Hematopoietic multipotent progenitor cell (in vitro differentiated cells): ENCODE results near the gene FAXC. TPM values are rescaled to one million over a fixed set of nuclear protein-coding genes. Genes with fewer than 3 reads are reported as not detected.
"Not testable (repeated sequence)": the region's sequence is repeated elsewhere in the genome, so short reads cannot be mapped to it uniquely, and the experiment has no call there.

ENCODE experiments used
- DNase-seq, 3 donors: peaks; one replicate each; pipeline ENCODE4 v3.0.0-alpha.2; 2011 to 2015; ENCODE audit warnings: low read depth in 2 of 3, low spot score in 2 of 3
- total RNA-seq: library from RNA; depleted of rRNA; stranded (reverse); fragments of >200 nt; gene quantifications from one replicate; pipeline ENCODE4 v1.2.3, GENCODE V29; 2012

FAXC gene
- total RNA-seq, 1 donor, result under 0.01 TPM

GRCh38 chr6:99344289-99344688 lies 5.2 kb downstream of the FAXC start:
- DNase-seq, result no peak

GRCh38 chr6:99341862-99342455 lies 7.5 kb downstream of the FAXC start:
- no peak for DNase-seq

DNA sequence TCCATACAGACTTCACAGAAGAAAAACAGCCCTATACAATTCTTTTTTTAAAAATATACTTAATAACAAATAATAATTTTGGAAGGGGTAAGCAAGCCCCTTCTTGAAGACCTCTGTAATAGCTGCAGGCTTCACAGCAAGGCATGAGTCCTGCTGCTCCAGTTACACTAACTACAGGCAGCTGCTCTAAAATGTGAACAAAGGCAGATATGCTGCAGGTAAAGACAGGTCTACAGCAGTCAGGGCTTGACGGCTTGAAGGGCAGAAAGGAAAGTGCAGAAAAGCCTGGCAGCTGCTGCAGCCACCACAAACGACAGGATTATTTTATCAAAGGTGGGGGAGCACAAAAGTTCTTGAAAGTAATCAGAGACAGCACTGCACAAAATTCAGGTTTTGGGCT lies 11.3 kb downstream of the FAXC start:
- DNase-seq, result no peak

DNA sequence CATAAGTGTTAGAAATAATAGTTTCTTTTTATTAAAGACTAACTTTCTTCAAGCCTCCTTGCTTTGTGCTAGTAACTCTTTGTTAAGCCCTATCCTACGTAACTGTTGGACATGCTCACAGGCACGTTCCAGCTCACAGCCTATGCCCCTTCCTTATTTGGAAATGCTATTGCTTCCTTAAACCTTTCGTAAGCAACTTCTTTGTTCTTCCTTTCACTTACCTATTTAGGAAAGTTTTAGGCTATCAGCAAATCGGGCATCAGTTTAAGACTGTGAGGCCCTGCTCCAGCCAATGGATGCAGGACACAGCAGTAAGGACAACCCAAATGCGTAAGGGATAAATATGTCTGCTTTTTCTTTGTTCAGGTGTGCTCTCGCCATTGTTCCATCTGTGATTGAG lies 14.2 kb downstream of the FAXC start:
- not testable (repeated sequence) for DNase-seq

DNA sequence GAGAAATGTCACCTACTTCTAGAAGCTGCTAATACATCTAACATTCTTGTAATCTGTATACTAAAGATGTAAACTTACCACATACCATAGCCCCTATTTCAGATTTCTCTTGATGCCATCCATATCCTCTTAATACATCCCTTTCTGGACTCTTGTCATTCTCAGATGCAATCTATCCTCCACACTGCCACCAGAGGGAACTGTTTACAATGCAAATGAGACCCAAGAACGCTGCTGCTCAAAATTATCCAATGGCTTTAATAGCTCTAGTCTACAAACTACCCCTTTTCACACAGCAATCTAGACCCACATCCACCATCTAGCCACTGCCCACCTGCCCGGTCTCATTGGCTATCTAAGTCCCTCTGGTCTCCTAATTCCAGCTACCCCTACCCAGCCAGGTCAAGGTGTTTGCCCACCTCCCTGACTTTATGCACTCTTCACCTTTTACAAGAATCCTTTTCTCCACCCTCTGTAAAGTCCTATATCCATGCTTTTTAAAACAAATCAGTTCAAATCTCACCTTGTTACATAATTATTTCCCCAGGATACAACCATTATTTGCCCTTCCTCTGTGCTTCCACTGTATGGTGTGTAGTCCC lies 14.8 kb downstream of the FAXC start:
- peak in 2 of 3 donors; percentile 51 to 82 for DNase-seq

DNA sequence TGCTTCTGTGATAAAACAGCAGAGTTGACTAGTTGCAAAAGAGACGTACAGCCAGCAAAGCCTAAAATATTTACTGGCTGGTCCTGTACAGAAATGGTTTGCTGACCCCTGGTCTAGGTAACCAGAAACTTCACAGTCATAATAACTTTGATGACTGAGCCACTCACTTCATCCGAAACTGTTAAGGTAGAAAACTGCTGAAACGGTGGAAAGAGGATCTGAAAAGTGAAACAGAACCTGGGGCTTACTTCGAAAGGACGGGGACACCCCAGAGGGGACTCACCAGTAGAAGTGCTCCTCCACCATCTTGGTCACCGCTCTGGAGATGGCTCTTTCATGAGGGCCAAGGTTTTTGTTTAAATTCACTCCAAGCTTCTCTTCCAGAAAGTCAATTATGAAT lies 16.4 kb downstream of the FAXC start:
- DNase-seq, result no peak

DNA sequence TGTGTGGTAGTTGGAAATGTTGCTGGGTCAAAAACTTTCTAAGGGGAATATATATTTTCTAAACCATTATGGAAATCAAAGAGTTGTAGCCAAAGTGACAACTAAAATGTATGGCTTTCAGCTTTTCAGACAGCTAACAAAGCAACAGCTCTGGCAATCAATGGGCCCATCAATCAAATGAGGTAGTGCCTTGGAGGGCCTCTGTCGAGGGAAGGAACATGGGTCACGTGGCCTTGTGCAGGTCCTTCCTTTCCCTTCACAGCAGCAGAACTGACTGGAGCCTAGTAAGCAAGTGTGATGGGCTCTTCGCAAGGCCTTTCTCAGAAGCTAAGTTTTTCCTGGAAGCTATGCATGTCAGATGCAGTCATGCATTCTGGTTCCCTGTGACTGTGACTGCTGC lies 17.9 kb downstream of the FAXC start:
- no peak for DNase-seq

DNA sequence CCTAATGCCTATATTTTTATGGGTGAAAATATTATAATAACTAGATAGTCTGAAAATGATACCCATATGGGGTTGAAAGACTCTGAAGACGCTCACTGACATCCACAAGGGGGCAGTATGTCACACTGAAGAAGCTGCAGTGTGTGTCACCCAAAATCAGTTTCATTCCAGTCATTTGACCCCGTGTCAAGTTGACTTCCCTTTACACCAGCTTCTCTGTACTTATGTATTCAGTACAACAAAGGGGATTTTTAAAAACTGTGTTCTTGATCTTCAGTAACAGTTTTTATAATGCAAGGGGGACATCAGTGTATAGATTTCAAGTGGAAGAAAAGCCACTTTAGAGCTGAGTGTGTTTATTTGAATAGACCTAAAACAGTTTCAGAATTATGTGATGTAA lies 19.3 kb downstream of the FAXC start:
- DNase-seq, result peak; percentile 10 to 83 (median 64)

- DNase-seq, result no peak
Observed at GRCh38 chr6:99324996-99325395, 24.5 kb downstream of the FAXC start.

DNA sequence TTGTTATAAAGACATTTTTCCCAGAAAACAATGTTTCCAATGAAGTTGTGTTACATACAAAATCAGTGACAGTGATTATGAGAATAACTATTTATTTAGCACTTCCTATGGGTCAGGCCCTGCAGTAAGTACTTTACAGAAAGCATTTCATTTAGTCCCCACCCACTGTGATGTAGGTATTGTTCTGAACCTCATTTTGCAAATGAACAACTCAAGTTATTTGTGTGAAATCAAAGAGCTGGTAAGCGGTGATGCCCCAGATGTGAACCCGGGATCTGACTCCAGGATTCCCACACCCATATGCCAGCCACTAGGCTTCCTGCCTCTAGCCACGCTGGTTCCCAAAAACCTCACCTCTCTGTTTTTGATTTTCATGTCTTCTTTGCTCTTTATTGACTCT lies 30.9 kb downstream of the FAXC start:
- DNase-seq, result no peak

DNA sequence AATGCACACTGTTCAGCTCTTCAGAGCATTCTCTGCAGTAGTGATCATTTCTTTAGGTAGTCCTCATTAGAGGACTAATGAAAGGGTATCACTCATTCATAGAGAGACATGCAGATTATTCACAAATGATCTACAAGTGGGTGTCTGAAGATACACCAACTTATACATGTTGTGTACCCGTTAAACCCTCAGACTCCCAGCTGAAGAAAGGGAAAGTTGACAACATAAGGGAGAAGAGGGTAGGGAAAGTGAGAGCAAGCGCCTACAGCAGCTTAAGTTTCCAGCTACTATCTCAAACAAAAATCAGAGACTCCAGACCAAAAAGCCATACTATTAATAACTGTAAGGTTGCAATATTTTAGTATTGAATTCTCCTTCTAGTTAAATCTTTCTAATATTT lies 37.1 kb downstream of the FAXC start:
- DNase-seq, result no peak

GRCh38 chr6:99310553-99310952 lies 38.9 kb downstream of the FAXC start:
- no peak for DNase-seq

GRCh38 chr6:99309557-99309956 lies 39.9 kb downstream of the FAXC start:
- DNase-seq, result no peak

- DNase-seq, result no peak
Observed at GRCh38 chr6:99308788-99309187, 40.7 kb downstream of the FAXC start.

DNA sequence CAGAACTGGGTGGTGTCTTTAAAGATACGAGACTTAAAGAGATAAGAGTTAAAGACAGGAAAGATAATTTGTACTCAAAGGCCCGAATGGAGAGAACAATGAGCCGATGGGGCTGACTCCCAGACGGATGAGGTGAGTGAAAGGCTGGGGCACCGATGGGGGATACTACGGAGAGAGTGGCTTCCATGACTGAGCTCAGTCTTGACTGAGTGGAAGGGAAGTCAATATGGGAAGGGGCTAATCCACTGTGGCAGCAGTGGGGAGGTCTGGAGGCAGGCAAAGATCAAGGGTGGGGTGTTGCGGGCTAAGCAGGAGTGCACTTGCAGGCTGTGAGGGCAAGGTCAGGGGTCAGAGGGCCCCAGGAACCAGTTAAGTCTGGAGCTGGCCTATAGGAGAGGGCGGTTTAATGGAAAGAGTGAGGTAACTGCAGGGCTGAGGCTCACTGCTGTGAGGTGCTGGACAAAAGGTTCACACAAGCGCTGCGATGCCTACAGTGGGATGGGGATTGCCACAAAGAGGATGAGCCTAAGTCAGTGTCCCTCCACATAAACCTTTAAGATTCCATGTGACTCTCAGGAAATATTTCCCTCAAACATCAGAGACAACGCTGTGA lies 42.1 kb downstream of the FAXC start:
- DNase-seq, result no peak

DNA sequence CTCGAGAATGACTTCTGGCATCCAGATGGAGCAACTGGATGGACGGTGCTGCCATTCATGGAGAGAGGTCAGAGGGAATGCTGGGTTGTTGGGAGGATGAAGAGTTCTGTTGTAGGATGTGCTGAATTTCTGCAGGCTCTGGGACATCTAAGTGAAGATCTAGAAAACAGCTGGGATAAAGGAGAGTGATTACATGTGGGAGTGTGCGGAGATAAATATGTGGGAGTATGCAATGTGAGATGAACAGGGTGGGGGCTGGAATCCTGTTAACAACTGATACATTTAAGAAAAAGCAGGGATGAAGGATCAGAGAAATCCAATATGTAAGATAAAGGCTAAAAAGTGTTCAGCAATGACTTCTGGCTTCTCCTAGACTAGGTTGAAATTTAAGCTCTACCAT lies 43.1 kb downstream of the FAXC start:
- DNase-seq, result no peak

DNA sequence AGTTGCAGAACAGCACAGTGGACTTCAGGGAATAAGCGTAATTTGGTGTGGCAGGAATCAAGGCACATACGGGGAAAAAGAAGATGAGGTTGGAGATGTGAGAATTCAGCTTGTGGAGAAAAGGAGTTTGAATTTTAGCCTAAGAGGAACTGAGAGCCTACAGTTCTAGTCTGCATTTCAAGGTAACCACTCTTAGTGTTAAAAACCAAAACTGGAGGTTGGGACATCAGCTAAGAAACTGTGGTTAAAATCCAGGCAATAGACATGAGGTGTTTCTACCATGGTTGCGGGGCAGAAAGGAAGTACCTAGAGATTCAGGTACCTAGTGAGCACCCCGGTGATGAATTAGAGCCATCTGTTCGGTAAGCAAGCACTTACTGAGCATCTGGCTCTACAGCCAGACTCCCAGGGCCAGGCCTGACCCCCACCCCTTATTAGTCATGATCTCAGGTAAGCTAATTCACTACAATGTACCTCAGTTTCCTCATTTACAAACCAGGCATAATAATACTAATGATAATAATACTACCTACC lies 44.4 kb downstream of the FAXC start:
- DNase-seq, result no peak

GRCh38 chr6:99297415-99297814 lies 52.1 kb downstream of the FAXC start:
- DNase-seq, result no peak

DNA sequence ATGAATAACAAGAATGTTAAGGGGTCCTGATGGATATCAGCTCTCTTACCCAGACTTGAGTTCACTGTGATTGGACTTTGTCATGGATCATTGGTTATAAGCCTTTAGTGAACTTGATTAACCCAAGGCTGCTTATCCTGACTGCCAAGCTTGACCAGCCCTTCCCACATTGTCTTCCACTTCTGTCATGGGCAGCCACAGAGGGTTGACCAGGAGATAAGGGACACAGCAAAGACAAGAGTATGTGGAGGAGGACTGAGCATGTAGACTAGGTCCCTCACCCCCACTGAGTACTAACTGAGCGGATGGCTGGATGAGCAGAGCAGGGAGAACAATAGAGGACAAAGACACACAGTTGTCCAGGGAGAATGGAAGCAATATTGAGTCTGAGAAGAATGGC lies 52.5 kb downstream of the FAXC start:
- DNase-seq, result no peak

DNA sequence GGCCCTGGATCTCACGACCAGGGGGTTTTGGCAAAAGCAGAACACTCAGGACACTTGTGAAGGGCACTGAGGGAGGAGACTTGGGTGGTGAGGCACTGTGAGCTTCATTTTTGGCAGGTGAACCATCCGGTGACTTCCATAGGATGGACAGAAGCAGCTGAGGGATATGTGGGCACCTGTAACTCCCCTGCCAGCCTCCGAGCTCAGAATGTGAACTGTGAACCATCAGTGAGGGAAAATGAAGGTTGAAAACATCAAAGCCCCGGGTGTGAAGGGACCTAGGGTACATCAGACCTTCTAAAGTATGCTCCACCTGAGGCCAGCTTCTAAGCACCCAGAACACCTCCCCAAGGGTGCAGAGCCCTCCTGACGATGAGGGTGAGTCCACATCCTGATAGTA lies 53.2 kb downstream of the FAXC start:
- DNase-seq, result no peak

DNA sequence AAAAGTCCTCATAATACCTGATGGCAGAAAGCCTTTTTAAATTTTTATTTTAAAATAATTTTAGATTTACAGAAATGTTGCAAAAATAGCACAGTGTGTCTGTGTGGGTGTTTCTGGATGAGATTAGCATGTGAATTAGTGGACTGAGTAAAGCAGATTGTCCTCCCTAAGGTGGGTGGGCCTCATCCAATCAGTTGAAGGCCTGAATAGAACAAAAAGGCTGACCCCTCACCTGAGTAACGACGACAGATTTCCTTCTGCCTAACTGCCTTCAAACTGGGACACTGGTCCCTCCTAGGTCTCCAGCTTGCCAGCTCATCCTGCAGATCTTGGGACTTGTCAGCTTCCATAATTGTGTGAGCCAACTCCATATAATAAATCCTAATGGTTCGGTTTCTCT lies 54.2 kb downstream of the FAXC start:
- no peak for DNase-seq

GRCh38 chr6:99294786-99295185 lies 54.7 kb downstream of the FAXC start:
- no peak for DNase-seq
